ENCODE measurements around the gene STRBP.

GRCh38 chr9:123132696-123133095 lies 135.7 kb downstream of the STRBP start:
- TF ChIP-seq POLR2A (IDR thresholded peaks at IDR 0.05; ENCODE audit: low read depth, low read length) (no peak), POLR2AphosphoS5 (IDR thresholded peaks at IDR 0.05; ENCODE audit: low read depth, low read length) (no peak), PAX5 (IDR thresholded peaks at IDR 0.05; ENCODE audit: insufficient read depth, low read length, severe bottlenecking) (no peak), SPI1 (IDR thresholded peaks at IDR 0.05; ENCODE audit: low read depth, low read length) (no peak)
